Measurements from ENCODE around the gene TMC7.

The TMC7 gene

GRCh38 chr16:19011169-19011731 is 27.5 kb downstream of the TMC7 start:
- no peak overlapping the region for H2AK5ac ChIP-seq (ENCODE audit: low read length)
- H3K4ac ChIP-seq (ENCODE audit: low read depth, low read length) = no peak overlapping the region
- no peak overlapping the region for H4K91ac ChIP-seq (ENCODE audit: low read depth, low read length)
- no peaks in the 10 kb centered on the region for H3K27me3 ChIP-seq (ENCODE audit: insufficient read depth, low read length)
- no peaks in the 10 kb centered on the region for H3K9me3 ChIP-seq (ENCODE audit: insufficient read depth, low read depth, low read length)
- no peak overlapping the region for H4K8ac ChIP-seq (ENCODE audit: low read depth, low read length)
- H3K79me2 ChIP-seq (ENCODE audit: control insufficient read depth, insufficient read depth, low read length, poor library complexity) = no peaks in the 10 kb centered on the region
- DNase-seq = no peak
- H2AFZ ChIP-seq (ENCODE audit: insufficient read depth, low read length, poor library complexity) = no peak overlapping the region
- H2BK12ac ChIP-seq (ENCODE audit: low read length) = no peak overlapping the region
- H4K12ac ChIP-seq (ENCODE audit: low read depth, low read length) = no peak overlapping the region
- H3K23ac ChIP-seq (ENCODE audit: low read length) = no peak overlapping the region
- H3K27ac ChIP-seq (ENCODE audit: low read depth, low read length) = no peak overlapping the region
- peaks cover 7% of the 10 kb centered on the region for H3K79me1 ChIP-seq (ENCODE audit: low read length)
- no peak overlapping the region for H3K4me3 ChIP-seq (ENCODE audit: low read depth, low read length)
- H3K14ac ChIP-seq (ENCODE audit: low read length) = no peak overlapping the region
- WGBS (ENCODE audit: extremely low coverage, insufficient coverage, insufficient read length) = no CpG with 5 or more reads among the region's 3 CpGs
- H3K36me3 ChIP-seq (ENCODE audit: control insufficient read depth in 1 of 2, insufficient read depth in 2 of 2, low read length in 2 of 2) = peaks cover 0 to 2% of the 10 kb centered on the region in 2 experiments
- no peak overlapping the region for H2BK120ac ChIP-seq (ENCODE audit: insufficient read depth, low read length, poor library complexity)
- H3K9ac ChIP-seq (ENCODE audit: low read length) = no peak overlapping the region
- no peak overlapping the region for H3K18ac ChIP-seq (ENCODE audit: low read length)
- peaks cover 9 to 14% of the 10 kb centered on the region in 2 experiments for H3K4me1 ChIP-seq (ENCODE audit: control insufficient read depth in 1 of 2, insufficient read depth in 2 of 2, low read length in 2 of 2)
- H3K4me2 ChIP-seq (ENCODE audit: low read length) = no peak overlapping the region
- no peak overlapping the region for H2BK5ac ChIP-seq (ENCODE audit: low read depth, low read length, poor library complexity)

- Histone ChIP-seq H3K9ac (ENCODE audit: low read length) (no peak overlapping the region), H3K4me2 (ENCODE audit: low read length) (no peak overlapping the region), H3K18ac (ENCODE audit: low read length) (no peak overlapping the region), H3K4me1 (ENCODE audit: control insufficient read depth in 1 of 2, insufficient read depth in 2 of 2, low read length in 2 of 2) (no peaks in the 10 kb centered on the region), H4K12ac (ENCODE audit: low read depth, low read length) (no peak overlapping the region), H3K79me1 (ENCODE audit: low read length) (no peaks in the 10 kb centered on the region), H3K27ac (ENCODE audit: low read depth, low read length) (no peak overlapping the region), H2BK12ac (ENCODE audit: low read length) (no peak overlapping the region), H4K8ac (ENCODE audit: low read depth, low read length) (no peak overlapping the region), H3K27me3 (ENCODE audit: insufficient read depth, low read length) (no peaks in the 10 kb centered on the region), H3K36me3 (ENCODE audit: control insufficient read depth in 1 of 2, insufficient read depth in 2 of 2, low read length in 2 of 2) (peaks cover 0 to 5% of the 10 kb centered on the region in 2 experiments), H2AFZ (ENCODE audit: insufficient read depth, low read length, poor library complexity) (no peak overlapping the region), H2AK5ac (ENCODE audit: low read length) (no peak overlapping the region), H3K23ac (ENCODE audit: low read length) (no peak overlapping the region), H3K4ac (ENCODE audit: low read depth, low read length) (no peak overlapping the region), H4K91ac (ENCODE audit: low read depth, low read length) (no peak overlapping the region), H2BK120ac (ENCODE audit: insufficient read depth, low read length, poor library complexity) (no peak overlapping the region), H2BK5ac (ENCODE audit: low read depth, low read length, poor library complexity) (no peak overlapping the region), H3K14ac (ENCODE audit: low read length) (no peak overlapping the region), H3K79me2 (ENCODE audit: control insufficient read depth, insufficient read depth, low read length, poor library complexity) (no peaks in the 10 kb centered on the region), H3K4me3 (ENCODE audit: low read depth, low read length) (no peak overlapping the region), H3K9me3 (ENCODE audit: insufficient read depth, low read depth, low read length) (no peaks in the 10 kb centered on the region)
- no peak for DNase-seq
- no CpG with 5 or more reads among the region's 7 CpGs for WGBS (ENCODE audit: extremely low coverage, insufficient coverage, insufficient read length)
These were observed 30.7 kb downstream of the TMC7 start for GRCh38 chr16:19014461-19014860.

GRCh38 chr16:19017179-19017578 is 33.4 kb downstream of the TMC7 start:
- no peak overlapping the region for H2BK120ac ChIP-seq (ENCODE audit: insufficient read depth, low read length, poor library complexity)
- H3K79me1 ChIP-seq (ENCODE audit: low read length) = no peaks in the 10 kb centered on the region
- H3K27me3 ChIP-seq (ENCODE audit: insufficient read depth, low read length) = no peaks in the 10 kb centered on the region
- H4K91ac ChIP-seq (ENCODE audit: low read depth, low read length) = no peak overlapping the region
- H3K9me3 ChIP-seq (ENCODE audit: insufficient read depth, low read depth, low read length) = no peaks in the 10 kb centered on the region
- no peak overlapping the region for H2BK12ac ChIP-seq (ENCODE audit: low read length)
- no peak overlapping the region for H3K18ac ChIP-seq (ENCODE audit: low read length)
- H3K4me3 ChIP-seq (ENCODE audit: low read depth, low read length) = no peak overlapping the region
- DNase-seq = no peak
- no peaks in the 10 kb centered on the region for H3K79me2 ChIP-seq (ENCODE audit: control insufficient read depth, insufficient read depth, low read length, poor library complexity)
- H4K12ac ChIP-seq (ENCODE audit: low read depth, low read length) = no peak overlapping the region
- no peak overlapping the region for H3K23ac ChIP-seq (ENCODE audit: low read length)
- H2BK5ac ChIP-seq (ENCODE audit: low read depth, low read length, poor library complexity) = no peak overlapping the region
- H3K36me3 ChIP-seq (ENCODE audit: control insufficient read depth in 1 of 2, insufficient read depth in 2 of 2, low read length in 2 of 2) = peaks cover 0 to 3% of the 10 kb centered on the region in 2 experiments
- H2AFZ ChIP-seq (ENCODE audit: insufficient read depth, low read length, poor library complexity) = no peak overlapping the region
- no peak overlapping the region for H3K4ac ChIP-seq (ENCODE audit: low read depth, low read length)
- no peak overlapping the region for H3K4me2 ChIP-seq (ENCODE audit: low read length)
- no peaks in the 10 kb centered on the region for H3K4me1 ChIP-seq (ENCODE audit: control insufficient read depth in 1 of 2, insufficient read depth in 2 of 2, low read length in 2 of 2)
- H4K8ac ChIP-seq (ENCODE audit: low read depth, low read length) = no peak overlapping the region
- no peak overlapping the region for H2AK5ac ChIP-seq (ENCODE audit: low read length)
- no peak overlapping the region for H3K9ac ChIP-seq (ENCODE audit: low read length)
- H3K14ac ChIP-seq (ENCODE audit: low read length) = no peak overlapping the region
- H3K27ac ChIP-seq (ENCODE audit: low read depth, low read length) = no peak overlapping the region

- Histone ChIP-seq H2AFZ (ENCODE audit: insufficient read depth, low read length, poor library complexity) (no peak overlapping the region), H4K12ac (ENCODE audit: low read depth, low read length) (no peak overlapping the region), H3K27me3 (ENCODE audit: insufficient read depth, low read length) (no peaks in the 10 kb centered on the region), H3K14ac (ENCODE audit: low read length) (no peak overlapping the region), H3K36me3 (ENCODE audit: control insufficient read depth in 1 of 2, insufficient read depth in 2 of 2, low read length in 2 of 2) (peaks cover 0 to 5% of the 10 kb centered on the region in 2 experiments), H3K23ac (ENCODE audit: low read length) (no peak overlapping the region), H4K8ac (ENCODE audit: low read depth, low read length) (no peak overlapping the region), H2AK5ac (ENCODE audit: low read length) (no peak overlapping the region), H2BK12ac (ENCODE audit: low read length) (no peak overlapping the region), H3K4ac (ENCODE audit: low read depth, low read length) (no peak overlapping the region), H3K9ac (ENCODE audit: low read length) (no peak overlapping the region), H3K4me1 (ENCODE audit: control insufficient read depth in 1 of 2, insufficient read depth in 2 of 2, low read length in 2 of 2) (no peaks in the 10 kb centered on the region), H3K4me3 (ENCODE audit: low read depth, low read length) (no peak overlapping the region), H3K9me3 (ENCODE audit: insufficient read depth, low read depth, low read length) (no peaks in the 10 kb centered on the region), H2BK120ac (ENCODE audit: insufficient read depth, low read length, poor library complexity) (no peak overlapping the region), H2BK5ac (ENCODE audit: low read depth, low read length, poor library complexity) (no peak overlapping the region), H3K18ac (ENCODE audit: low read length) (no peak overlapping the region), H3K79me2 (ENCODE audit: control insufficient read depth, insufficient read depth, low read length, poor library complexity) (no peaks in the 10 kb centered on the region), H3K27ac (ENCODE audit: low read depth, low read length) (no peak overlapping the region), H3K4me2 (ENCODE audit: low read length) (no peak overlapping the region), H4K91ac (ENCODE audit: low read depth, low read length) (no peak overlapping the region), H3K79me1 (ENCODE audit: low read length) (no peaks in the 10 kb centered on the region)
- WGBS (ENCODE audit: extremely low coverage, insufficient coverage, insufficient read length) = no CpG with 5 or more reads among the region's 4 CpGs
- no peak for DNase-seq
These were observed 37.0 kb downstream of the TMC7 start for GRCh38 chr16:19020689-19021088.

All from trophoblast cell (in vitro differentiated cells and primary cell).